IPS DF 4.7 (cell line): Measurements from ENCODE around the gene NDUFAF3.

Source experiments
- DNase-seq: peaks from one replicate; pipeline ENCODE4 v3.0.0-alpha.2; 2013; ENCODE audit warnings: low spot score; ENCODE audit errors: extremely low read depth

NDUFAF3 gene

GRCh38 chr3:49053543-49053942, 31.6 kb downstream of the NDUFAF3 start:
- DNase-seq, result no peak

- DNase-seq, result no peak
These were observed 32.5 kb downstream of the NDUFAF3 start for GRCh38 chr3:49054344-49054862.

- DNase-seq, result no peak
These were observed 35.3 kb downstream of the NDUFAF3 start for GRCh38 chr3:49057268-49057667.

- no peak for DNase-seq
These were observed 36.1 kb downstream of the NDUFAF3 start for GRCh38 chr3:49058011-49058410.
